Pancreas (tissue), 10 donors: ENCODE results near the gene KCNAB2. TPM values are rescaled to one million over a fixed set of nuclear protein-coding genes. Genes with fewer than 3 reads are reported as not detected.
A peak's percentile ranks its signal among the peaks of the same experiment; 100 is the strongest.

Source experiments
- ATAC-seq, 4 donors: fragments of 200-7000 bp; cut with Tn5 transposase; one replicate each; pipeline versions ENCODE4 v1.8.0 to v1.9.1; 2020; ENCODE audit warnings: mild to moderate bottlenecking in 4 of 4, moderate library complexity in 4 of 4
- DNase-seq, 6 donors: peaks; one replicate each; pipeline ENCODE4 v3.0.0-alpha.2; 2020
- FAIRE-seq: peaks from 2 replicates; lab custom pipeline; 2012; peaks lifted over from hg19 to GRCh38; lab: Jason Lieb, UNC
- H3K27ac ChIP-seq, 4 donors: fragments of 200-600 bp; sonication (generic); 1 replicate in 3 of 4; 2 replicates in 1 of 4; pipeline versions ENCODE4 v1.5.0 to v1.8.0; 2020
- H3K27me3 ChIP-seq, 4 donors: fragments of 200-600 bp; one replicate each; pipeline ENCODE4 v1.8.0; 2021
- H3K36me3 ChIP-seq, 3 donors: fragments of 200-600 bp; sonication (generic) in 1 of 3; one replicate each; pipeline versions ENCODE4 v1.5.0 to v1.8.0; 2020 to 2021
- H3K4me1 ChIP-seq, 3 donors: fragments of 200-600 bp; one replicate each; pipeline ENCODE4 v1.8.0; 2021
- H3K4me3 ChIP-seq, 4 donors: fragments of 200-600 bp; sonication (generic) in 2 of 4; one replicate each; pipeline versions ENCODE4 v1.5.0 to v1.8.0; 2020 to 2021
- H3K9me3 ChIP-seq, 4 donors: fragments of 200-600 bp; one replicate each; pipeline ENCODE4 v1.8.0; 2021
- WGBS, 2 donors: extraction: QIAGEN DNeasy Blood & Tissue Kit; methylation state at CpG; one replicate each; pipeline ENCODE4 v1.1.7; 2013; 5-methylcytosine and 5-hydroxymethylcytosine counted together
- intact Hi-C, 3 donors: fragments of 100-400 bp; cut with DNase I; formaldehyde crosslinking; loops; one replicate each; pipeline versions ENCODE4 v1.11.1 to v1.14.2; 2022
- polyA plus RNA-seq, 2 donors: library from polyadenylated mRNA; stranded (reverse); fragments of 200-250 nt; gene quantifications; one replicate each; pipeline ENCODE4 v1.2.3, GENCODE V29; 2013
- total RNA-seq, 6 donors: library from RNA; stranded (reverse); fragmentation: NEBNext Ultra II Directional in 4 of 6; extraction: Animal tissue kit (Norgen Biotek cat#: 25700) in 4 of 6; gene quantifications; one replicate each; pipeline versions ENCODE4 v1.2.1 to v1.2.4, GENCODE V29; 2021 to 2023
- TF ChIP-seq, protein P1 (sequence below), 4 donors: fragments of 200-600 bp; sonication (generic) in 3 of 4; IDR thresholded peaks; one replicate each; pipeline versions ENCODE4 v1.5.0 to v1.8.0; 2021; ENCODE audit warnings: antibody characterized with exemption in 4 of 4
- donor health status: healthy with polysubstance abuse.
- donor health status: DM: no; HTN: no; CAD: no; lungs with moderate emphysema.
- donor health status: DM: no; HTN: no; CAD: no.
- donor health status: control.
- donor health status: control.
- donor health status: Bipolar disorder and iron deficiency.
- donor health status: DM: yes; HTN: yes; CAD: no.
- donor health status: DM: no; HTN: no; CAD: no.
- donor health status: DM: no; HTN: no; CAD: no.
- donor health status: DM: yes; HTN: yes; CAD: no.

Gene KCNAB2
- total and polyA plus RNA-seq, 8 donors, result 1.2 to 9.0 (median 4.3) TPM

DNA sequence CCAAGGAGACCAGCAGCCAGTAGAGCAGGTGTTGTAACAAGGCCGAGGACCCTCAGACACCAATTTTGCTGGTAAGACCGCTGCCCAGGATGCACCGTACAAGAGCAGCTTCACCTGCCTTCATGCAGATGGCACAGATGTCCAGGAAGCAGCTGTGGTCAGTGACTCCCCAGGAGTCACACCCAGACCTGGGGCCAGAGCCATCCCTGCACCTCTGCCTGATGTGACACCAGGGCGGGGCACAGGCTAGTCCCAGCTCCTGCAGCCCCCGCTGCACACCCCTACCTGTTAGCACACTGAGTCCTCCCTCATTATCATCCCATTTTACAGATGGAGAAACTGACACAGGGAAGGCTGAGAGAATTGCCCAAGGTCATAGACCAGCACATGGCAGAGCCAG lies 16.3 kb upstream of the KCNAB2 start:
- 88 to 99% methylated on average over 5 of the region's 5 CpGs for WGBS, 2 donors
- Histone ChIP-seq H3K27ac (no peak overlapping the region), H3K9me3 (no peaks in the 10 kb centered on the region), H3K4me3 (no peak overlapping the region), H3K36me3 (no peaks in the 10 kb centered on the region), H3K4me1 (no peaks in the 10 kb centered on the region), H3K27me3 (no peaks in the 10 kb centered on the region)
- ATAC-seq (no peak), FAIRE-seq (no peak), DNase-seq (peak in 1 of 6 donors; percentile 32)
- intact Hi-C loops, result no loop called here
- TF ChIP-seq, protein P1, sequence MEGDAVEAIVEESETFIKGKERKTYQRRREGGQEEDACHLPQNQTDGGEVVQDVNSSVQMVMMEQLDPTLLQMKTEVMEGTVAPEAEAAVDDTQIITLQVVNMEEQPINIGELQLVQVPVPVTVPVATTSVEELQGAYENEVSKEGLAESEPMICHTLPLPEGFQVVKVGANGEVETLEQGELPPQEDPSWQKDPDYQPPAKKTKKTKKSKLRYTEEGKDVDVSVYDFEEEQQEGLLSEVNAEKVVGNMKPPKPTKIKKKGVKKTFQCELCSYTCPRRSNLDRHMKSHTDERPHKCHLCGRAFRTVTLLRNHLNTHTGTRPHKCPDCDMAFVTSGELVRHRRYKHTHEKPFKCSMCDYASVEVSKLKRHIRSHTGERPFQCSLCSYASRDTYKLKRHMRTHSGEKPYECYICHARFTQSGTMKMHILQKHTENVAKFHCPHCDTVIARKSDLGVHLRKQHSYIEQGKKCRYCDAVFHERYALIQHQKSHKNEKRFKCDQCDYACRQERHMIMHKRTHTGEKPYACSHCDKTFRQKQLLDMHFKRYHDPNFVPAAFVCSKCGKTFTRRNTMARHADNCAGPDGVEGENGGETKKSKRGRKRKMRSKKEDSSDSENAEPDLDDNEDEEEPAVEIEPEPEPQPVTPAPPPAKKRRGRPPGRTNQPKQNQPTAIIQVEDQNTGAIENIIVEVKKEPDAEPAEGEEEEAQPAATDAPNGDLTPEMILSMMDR (IDR thresholded peaks at IDR 0.05), result no peak

DNA sequence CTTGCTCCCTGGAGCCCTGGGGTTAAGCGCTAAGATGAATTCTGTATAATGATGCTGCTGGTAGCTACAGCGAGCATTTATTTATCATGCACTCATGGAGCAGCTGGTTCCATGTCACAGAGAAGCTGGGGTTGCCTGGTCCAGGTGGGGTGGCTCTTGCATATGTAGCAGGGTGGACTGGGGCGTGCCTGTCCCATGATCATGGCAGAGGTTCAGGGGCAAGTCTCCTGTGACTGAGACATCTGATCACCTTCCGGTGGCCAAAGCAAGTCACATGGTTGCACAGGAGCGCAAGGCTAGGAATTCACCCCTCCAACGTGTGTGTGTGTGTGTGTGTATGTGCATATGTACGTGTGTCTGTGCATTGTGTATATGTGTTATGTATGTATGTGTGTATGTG lies 15.6 kb upstream of the KCNAB2 start:
- ATAC-seq, result no peak
- H3K4me1 ChIP-seq, result no peaks in the 10 kb centered on the region
- WGBS, 2 donors, result 73 to 83% methylated on average over 7 of the region's 7 CpGs
- peak in 1 of 6 donors; percentile 11 for DNase-seq
- H3K27me3 ChIP-seq, result peaks cover 0 to 4% (median 0%) of the 10 kb centered on the region in 4 donors
- H3K4me3 ChIP-seq, result no peak overlapping the region
- no peaks in the 10 kb centered on the region for H3K36me3 ChIP-seq
- intact Hi-C loops, result no loop called here
- TF ChIP-seq, protein P1 (IDR thresholded peaks at IDR 0.05), result no peak
- no peak for FAIRE-seq
- no peaks in the 10 kb centered on the region for H3K9me3 ChIP-seq
- no peak overlapping the region for H3K27ac ChIP-seq

DNA sequence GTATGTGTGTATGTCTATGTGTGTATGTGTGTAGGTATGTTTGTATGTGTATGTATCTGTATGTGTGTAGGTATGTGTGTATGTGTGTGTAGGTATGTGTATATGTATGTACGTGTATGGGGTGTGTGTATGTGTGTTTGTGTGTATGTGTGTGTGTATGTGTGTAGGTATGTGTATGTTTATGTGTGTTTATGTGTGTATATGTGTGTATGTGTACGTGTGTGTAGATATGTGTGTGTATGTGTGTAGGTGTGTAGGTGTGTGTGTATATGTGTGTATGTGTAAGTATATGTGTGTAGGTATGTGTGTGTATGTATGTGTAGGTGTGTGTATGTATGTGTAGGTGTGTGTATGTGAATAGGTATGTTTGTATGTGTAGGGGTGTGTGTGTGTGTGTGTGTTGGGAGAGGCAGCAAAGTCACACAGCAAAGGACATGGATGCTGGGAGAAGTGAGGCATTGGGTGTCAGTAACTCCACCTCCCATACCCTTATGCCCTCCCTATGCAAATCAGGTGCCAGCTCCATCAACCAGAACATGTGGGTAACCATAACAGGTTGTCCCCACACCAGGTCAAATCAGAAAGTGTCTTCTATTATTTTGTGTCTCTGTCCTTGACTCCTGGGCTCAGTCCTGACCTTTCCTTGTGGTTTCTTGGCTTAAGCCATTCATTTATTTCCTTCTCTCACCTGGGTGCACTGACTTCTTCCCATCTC lies 15.0 kb upstream of the KCNAB2 start:
- FAIRE-seq, result no peak
- Histone ChIP-seq H3K4me3 (no peak overlapping the region), H3K27me3 (peaks cover 0 to 4% (median 0%) of the 10 kb centered on the region in 4 donors), H3K36me3 (no peaks in the 10 kb centered on the region), H3K9me3 (no peaks in the 10 kb centered on the region), H3K27ac (no peak overlapping the region), H3K4me1 (no peaks in the 10 kb centered on the region)
- TF ChIP-seq, protein P1 (IDR thresholded peaks at IDR 0.05), result no peak
- 52 to 72% methylated on average over 2 of the region's 2 CpGs for WGBS, 2 donors
- no peak for ATAC-seq
- DNase-seq, result no peak
- intact Hi-C loops, result no loop called here

DNA sequence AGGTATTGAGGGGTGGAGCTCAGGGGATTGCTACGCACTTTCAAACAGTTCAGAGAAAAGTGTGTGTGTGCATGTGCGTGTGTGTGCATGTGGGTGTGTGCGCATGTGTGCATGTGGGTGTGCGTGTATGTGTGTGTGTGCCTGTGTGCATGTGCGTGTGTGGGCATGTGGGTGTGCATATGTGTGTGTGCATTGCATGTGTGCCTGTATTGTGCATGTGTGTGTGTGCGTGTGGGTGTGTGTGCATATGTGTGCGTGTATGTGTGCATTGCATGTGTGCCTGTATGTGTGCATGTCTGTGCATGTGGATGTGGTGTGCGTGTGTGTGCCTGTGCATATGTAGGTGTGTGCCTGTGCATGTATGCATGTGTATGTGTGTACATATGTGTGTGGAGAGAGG lies 12.6 kb upstream of the KCNAB2 start:
- H3K4me1 ChIP-seq, result no peaks in the 10 kb centered on the region
- H3K27me3 ChIP-seq, result peaks cover 0 to 4% (median 0%) of the 10 kb centered on the region in 4 donors
- no peak for FAIRE-seq
- no peaks in the 10 kb centered on the region for H3K36me3 ChIP-seq
- no peak for DNase-seq
- no peak overlapping the region for H3K27ac ChIP-seq
- intact Hi-C loops, result no loop called here
- H3K4me3 ChIP-seq, result no peak overlapping the region
- WGBS, 2 donors, result 76 to 84% methylated on average over 8 of the region's 8 CpGs
- ATAC-seq, result no peak
- TF ChIP-seq, protein P1 (IDR thresholded peaks at IDR 0.05), result no peak
- H3K9me3 ChIP-seq, result no peaks in the 10 kb centered on the region
